ENCODE data around the gene CHST11. TPM values are rescaled to one million over a fixed set of nuclear protein-coding genes. Genes with fewer than 3 reads are reported as not detected.

Gene CHST11
- total RNA-seq, 1 experiment from 2014 or later, result 6.7 TPM

DNA sequence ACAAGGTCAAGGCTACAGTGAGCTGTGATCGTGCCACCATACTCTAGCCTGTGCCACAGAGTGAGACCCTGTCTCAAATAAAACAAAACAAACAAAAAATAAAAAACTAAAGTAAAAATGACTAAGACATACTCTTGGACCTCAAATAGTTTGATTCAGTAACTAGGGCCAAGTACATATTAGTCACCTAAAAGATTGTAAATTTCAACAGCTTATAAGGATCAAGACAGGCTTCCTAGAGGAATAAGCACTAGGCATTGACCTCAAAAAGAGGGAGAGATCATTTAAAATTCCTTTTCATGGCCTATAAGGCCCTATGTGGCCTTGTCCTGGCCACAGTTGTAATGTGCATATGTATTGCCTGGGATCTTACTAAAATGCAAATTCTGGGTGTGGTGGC, 46.0 kb upstream of the CHST11 start:
- Histone ChIP-seq H4K5ac (ENCODE audit: insufficient read length, low read depth, low read length) (no peak overlapping the region), H3K14ac (ENCODE audit: insufficient read depth, low read length) (no peak overlapping the region), H3K56ac (ENCODE audit: insufficient read length, low read depth, low read length) (no peak overlapping the region), H2AFZ (ENCODE audit: low read length) (no peak overlapping the region), H3K27ac (ENCODE audit: insufficient read length, low read depth, low read length) (no peak overlapping the region), H3T11ph (ENCODE audit: low read length) (no peak overlapping the region), H3K4me1 (ENCODE audit: insufficient read depth, low read length) (peaks cover 6% of the 10 kb centered on the region; the same call in 1 of the 2 replicates), H4K8ac (replicated peaks; ENCODE audit: insufficient read length, low read depth, low read length) (no peak overlapping the region), H2BK20ac (ENCODE audit: low read depth, low read length, poor library complexity, severe bottlenecking) (no peak overlapping the region), H3K9ac (ENCODE audit: extremely low read depth, insufficient read length, low read length) (no peak overlapping the region), H3K9me3 (ENCODE audit: control insufficient read depth, low read depth, low read length) (no peaks in the 10 kb centered on the region), H3K79me1 (ENCODE audit: insufficient read depth, low read depth, low read length, poor library complexity, severe bottlenecking) (no peaks in the 10 kb centered on the region), H3K18ac (ENCODE audit: insufficient read length, low read depth, low read length) (no peak overlapping the region), H3K4me2 (ENCODE audit: insufficient read depth, insufficient read length, low read length) (no peak overlapping the region), H3K23ac (ENCODE audit: insufficient read length, low read depth, low read length) (no peak overlapping the region), H2BK15ac (ENCODE audit: low read depth, low read length) (no peak overlapping the region), H2BK120ac (ENCODE audit: low read depth, low read length, poor library complexity, severe bottlenecking) (no peak overlapping the region), H4K20me1 (ENCODE audit: control insufficient read depth, insufficient read depth, insufficient read length) (no peaks in the 10 kb centered on the region), H4K91ac (ENCODE audit: insufficient read length, low read depth, low read length) (no peak overlapping the region), H2BK5ac (ENCODE audit: insufficient read length, low read length) (no peak overlapping the region), H3K23me2 (ENCODE audit: insufficient read length, low read depth, low read length, poor library complexity, severe bottlenecking) (no peaks in the 10 kb centered on the region), H2BK12ac (ENCODE audit: insufficient read length, low read depth, low read length) (no peak overlapping the region), H3K27me3 (ENCODE audit: insufficient read depth, low read length) (no peaks in the 10 kb centered on the region), H2AK5ac (ENCODE audit: insufficient read length, low read length) (no peak overlapping the region), H3K4ac (ENCODE audit: low read depth, low read length) (no peak overlapping the region), H3K79me2 (ENCODE audit: insufficient read depth, low read length) (no peaks in the 10 kb centered on the region)
- Mint-ChIP-seq H3K4me3 (no peak overlapping the region), H3K27me3 (ENCODE audit: low read depth) (peaks cover 20% of the 10 kb centered on the region), H3K9me3 (peaks cover 8 to 10% of the 10 kb centered on the region in 2 experiments; a peak in 3 of 5 replicates), H3K27ac (no peak overlapping the region), H3K4me1 (peaks cover 20 to 21% of the 10 kb centered on the region in 2 experiments), H3K36me3 (ENCODE audit: insufficient read depth in 1 of 3, low read depth in 3 of 3) (peaks cover 0 to 10% (median 2%) of the 10 kb centered on the region in 3 experiments; a peak in 3 of 7 replicates)
- DNase-seq, result no peak
- no peak for TF ChIP-seq CTCF (conservative IDR thresholded peaks at IDR 0.05)
- WGBS (ENCODE audit: extremely low coverage, insufficient read length, low lambda C conversion rate), result no CpG with 5 or more reads among the region's 1 CpG
